Hematopoietic multipotent progenitor cell treated with erythropoietin and hydrocortisone succinate and interleukin-3 and kit ligand, for 6 days (in vitro differentiated cells): ENCODE results near the gene BABAM1.

ENCODE experiments used
- DNase-seq: peaks from one replicate; pipeline ENCODE4 v3.0.0-alpha.2; 2015

BABAM1 gene

DNA sequence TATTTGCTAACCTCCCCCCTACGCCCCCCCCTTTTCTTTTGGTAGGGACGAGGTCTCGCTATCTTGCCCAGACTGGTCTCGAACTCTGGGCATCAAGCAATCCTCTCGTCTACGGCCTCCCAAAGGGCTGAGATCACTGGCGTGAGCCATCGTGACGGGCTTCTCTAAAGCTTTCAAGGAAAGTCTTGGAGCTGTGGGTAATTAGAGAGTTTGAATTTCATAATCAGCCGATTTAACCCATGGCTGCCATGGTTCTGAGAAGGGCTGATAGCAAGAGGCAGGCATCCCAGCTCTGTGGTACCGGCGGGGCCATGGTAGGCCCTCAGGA, 36.7 kb downstream of the BABAM1 start:
- no peak for DNase-seq

DNA sequence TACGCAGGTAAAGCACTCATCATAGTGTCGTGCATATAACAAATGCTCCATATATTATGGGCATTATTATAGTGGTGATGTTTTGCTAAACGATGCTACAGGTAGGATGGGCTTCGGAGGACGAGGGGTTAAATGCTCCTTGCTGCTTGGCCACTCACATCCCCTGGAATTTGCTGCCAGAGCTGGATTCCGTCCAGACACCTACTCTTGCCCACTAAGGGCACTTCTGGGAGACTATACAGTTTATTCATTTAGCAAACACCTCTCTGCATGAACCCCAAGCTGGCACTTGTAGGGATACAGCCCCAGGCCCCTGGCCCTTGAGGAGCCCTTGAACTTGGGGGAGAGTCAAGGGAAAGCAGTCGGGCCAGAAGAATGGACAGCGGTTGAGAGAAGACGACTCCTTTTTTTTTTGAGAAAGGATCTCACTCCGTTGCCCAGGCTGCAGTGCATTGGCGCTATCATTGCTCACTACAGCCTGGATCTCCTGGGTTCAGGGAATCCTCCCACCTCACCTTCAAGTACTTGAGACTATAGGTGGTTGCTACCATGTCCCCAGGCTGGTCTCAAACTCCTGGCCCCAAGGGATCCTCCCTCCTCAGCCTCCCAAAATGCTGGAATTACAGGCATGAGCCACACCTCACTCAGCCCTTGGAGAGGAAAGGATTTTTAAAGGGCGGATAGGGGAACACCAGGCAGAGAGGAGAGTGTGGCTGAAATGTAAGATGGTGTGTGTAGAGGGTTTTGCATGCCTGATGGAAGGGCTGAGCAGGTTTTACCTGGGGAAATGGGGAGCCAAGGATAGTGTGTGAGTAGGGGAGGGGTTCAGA, 37.4 kb downstream of the BABAM1 start:
- no peak for DNase-seq

DNA sequence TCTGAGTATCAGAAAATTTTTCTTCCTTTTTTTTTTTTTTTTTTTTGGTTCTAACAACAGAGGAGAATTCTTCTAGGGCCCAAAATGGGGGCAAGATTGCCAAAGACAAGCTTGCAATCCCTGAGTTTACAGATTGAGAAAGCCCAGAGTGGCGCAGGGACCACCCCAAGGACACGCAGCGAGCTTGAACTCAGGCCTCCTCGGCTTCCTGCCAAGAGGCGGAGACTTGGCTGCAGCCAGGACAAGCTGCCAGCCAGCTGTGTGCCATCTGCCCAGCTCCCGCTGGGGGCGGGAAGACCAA, 37.9 kb downstream of the BABAM1 start:
- DNase-seq, result no peak

DNA sequence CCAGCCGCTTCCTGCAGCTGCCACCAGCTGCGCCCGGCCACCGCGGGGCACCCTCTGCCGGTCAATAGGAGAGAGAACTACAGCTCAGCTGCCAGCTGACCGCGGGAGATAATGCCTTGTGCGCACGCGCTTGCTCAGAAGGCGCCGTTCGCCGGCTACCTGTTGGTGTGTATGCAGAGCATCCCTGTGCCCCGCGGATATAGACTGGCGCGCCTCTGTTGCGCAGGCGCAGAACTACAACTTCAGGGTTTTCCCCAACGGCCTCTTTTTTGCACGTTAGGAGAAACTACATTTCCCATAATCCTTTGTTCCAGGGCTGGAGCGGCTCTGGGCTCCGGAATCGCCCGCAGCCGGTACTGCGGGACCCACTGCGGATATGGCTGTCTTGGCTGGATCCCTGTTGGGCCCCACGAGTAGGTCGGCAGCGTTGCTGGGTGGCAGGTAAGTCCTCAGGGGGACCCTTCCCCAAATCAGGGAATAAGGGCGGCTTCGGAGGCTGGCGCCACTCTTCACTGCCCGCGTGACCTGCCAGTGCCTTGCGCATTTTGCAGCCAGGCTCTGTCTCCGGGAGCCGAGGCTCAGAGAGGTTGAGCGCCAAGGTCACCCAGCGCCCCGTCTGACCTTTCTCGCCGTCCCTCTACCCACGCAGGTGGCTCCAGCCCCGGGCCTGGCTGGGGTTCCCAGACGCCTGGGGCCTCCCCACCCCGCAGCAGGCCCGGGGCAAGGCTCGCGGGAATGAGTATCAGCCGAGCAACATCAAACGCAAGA, 38.5 kb downstream of the BABAM1 start, which contains the start of gene MRPL34:
TSS of gene MRPL34 (plus strand) at position 356 of the 768 bp plus-strand sequence. CDS start at position 377, 21 bp downstream.
- DNase-seq, result peak; percentile 99

DNA sequence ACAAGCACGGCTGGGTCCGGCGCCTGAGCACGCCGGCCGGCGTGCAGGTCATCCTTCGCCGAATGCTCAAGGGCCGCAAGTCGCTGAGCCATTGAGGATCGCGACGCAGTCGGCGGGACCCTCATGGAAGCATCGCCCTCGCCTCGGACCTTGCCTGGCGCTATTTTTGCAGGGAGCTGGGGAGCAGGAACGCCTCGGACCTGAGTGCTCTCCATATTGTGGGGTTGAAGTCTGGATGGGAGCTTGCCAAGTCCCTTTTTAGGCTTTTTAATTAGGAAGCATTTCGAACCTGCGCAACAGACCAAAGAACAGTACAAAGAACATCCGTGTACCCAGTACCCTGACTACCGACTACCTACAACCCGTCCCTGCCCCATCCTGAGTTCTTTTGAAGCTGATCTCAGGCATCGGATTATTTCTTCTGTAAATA, 39.1 kb downstream of the BABAM1 start:
- DNase-seq, result peak; percentile 46

DNA sequence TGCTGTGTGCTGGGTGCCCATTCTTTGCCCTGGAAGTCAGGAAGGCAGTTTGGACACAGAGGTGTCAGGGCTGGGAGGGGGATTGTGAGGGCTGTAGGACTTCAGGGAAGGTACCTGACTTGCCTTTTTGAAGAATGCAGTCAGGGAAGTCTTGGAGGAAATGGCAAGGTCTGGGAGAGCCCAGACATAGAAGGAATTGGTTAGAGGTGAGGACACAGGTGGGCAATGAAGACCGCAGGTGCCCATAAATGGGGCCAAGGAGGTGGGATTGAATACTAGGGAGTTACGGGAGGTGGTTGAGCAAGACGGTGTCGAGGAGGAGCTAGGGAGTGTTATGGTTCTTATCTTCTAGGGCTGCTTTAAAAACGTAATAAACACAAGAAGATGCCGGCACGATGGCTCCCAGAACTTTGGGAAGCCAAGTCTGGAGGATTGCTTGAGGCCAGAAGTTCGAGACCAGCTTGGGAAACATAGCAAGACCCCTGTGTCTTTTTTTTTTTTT, 40.7 kb downstream of the BABAM1 start:
- DNase-seq, result no peak

DNA sequence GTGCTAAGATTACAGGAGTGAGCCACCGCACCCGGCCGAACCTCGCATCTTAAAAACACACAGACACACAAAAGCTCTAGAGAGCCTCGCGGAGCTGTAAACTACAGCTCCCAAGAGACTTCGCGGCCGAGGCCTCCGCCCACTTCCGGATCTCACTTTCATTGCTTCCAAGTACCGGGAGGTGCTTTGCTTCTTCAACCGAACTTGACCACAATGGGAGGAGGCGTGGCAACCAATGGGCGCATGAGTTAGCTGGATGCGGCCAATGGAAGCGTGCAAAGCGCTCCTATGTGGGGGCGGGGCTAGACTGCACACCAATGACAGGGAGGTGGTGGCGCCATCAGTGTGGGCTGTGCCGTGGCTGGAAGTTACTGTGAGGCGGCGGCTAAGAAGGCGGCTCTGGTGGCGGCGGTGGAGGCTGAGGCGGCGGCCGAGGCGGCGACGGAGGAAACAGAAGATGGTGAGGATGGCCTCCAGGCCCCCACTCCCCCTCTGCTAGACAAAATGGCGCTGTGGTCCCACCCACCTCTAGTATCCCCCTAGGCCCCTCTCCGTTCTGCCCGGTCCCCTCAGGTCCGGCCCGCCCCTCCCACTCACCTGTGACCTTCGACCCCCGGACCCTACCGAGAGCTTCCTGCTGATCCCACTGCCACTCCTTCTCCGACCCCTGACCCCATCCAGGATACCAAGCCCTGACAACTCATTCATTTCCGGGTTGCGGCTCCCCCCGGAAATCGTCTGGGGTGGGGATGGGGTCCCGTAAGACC, 42.1 kb downstream of the BABAM1 start, which contains the start of gene DDA1:
TSS of gene DDA1 (plus strand) at position 366 of the 767 bp plus-strand sequence. CDS start at position 458, 92 bp downstream.
- peak; percentile 100 for DNase-seq

DNA sequence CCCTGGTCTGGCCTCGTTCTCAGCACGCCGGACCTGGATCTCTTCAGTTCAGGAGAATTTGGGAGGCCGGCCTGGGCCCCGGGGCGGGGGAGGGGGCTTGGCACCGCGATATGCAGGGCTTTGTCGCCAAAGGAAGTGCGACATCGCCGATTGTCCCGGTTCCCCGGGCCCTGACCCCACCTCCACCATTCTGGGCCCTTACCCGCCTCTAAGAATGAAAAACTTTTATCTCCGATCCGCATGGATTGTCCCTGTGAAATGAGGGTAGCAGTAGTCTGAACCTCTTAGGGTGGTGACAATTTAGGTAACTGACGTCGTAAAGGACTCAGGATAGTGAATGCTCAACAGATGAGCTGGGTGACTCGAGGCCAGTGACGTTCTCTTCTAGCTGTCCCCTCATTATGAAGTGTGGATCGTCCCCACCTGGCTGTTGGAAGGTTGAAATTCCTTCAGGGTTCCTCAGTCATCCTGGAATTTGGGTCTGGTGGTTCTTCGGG, 42.8 kb downstream of the BABAM1 start:
- DNase-seq, result peak; percentile 36

DNA sequence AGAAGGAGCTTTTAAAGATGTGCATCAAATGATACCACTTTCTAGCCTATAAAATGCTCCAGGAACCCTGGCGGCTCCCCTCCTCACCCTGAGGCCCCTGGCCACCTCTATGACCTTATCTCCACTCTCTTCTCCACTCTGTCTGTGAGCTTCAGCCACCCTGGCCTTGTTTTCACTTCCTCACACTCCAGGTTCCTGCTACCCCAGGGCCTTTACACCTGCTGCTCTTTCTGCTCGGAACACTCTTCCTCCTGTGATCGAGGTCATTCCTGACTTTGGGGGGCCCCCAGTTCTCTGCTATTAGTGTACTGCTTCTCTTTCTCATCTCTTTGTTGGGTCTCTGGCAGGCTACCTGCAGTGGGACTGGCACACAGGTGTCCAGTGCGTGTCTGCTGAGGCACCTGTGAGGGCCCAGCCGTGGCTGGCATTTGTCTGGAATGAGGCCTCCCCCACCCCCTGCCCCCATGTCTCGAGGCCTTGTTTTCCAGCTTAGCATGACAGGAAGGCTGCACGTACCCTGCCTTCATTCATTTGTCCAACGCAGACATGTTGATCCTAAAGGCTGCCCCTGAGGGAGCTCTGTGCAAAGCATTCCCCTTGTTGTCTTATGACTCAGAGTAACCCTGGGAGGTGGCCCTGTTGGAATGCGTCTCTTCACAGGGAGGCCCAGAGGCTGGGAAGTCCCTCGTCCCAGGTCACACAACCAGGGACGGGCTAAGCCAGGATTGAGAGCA, 44.4 kb downstream of the BABAM1 start:
- no peak for DNase-seq

DNA sequence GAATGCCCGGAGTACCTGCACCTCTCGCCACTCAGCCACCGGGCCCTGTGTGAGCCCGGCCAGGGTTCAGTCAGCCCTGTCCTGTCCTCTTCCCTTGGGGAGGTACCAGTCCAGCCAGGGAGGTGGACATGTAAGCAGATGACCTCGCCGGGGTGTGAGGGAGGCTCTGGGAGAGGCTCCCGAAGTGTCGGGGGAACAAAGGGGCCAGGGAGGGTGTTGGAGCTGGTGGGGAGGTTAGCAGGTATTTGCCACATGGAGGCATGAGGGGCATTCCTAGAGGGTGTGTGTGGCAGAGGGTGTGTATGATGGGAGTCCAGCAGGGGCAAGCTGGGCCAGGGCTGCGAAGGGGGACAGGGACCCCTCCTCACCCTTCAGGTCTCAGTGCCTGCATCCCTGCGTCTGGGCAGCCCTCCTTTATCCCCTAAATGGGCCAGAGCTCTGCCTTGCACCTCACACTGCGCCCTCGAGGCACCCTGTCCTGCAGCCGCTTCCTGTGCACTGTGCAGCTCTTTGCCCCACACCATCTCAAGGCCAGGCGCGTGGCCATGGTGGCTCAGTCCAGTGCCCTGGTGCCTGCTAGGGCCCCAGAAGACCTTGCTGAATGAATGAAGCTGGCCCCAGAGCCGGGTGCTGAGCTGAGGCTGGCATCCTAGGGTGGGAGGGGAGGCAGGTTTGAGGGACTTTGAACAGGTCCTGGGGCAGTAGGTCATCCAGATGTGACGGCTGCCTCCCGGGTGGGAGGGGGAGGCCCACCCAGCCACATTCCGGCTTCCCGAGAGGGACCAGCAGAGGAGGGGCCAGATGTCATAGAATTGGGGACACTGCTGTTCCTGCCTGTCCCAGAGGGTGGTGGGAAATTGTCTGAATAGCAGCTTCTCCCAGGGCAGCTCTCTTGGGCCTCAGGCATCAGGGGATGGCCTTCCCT, 45.2 kb downstream of the BABAM1 start:
- DNase-seq, result no peak

DNA sequence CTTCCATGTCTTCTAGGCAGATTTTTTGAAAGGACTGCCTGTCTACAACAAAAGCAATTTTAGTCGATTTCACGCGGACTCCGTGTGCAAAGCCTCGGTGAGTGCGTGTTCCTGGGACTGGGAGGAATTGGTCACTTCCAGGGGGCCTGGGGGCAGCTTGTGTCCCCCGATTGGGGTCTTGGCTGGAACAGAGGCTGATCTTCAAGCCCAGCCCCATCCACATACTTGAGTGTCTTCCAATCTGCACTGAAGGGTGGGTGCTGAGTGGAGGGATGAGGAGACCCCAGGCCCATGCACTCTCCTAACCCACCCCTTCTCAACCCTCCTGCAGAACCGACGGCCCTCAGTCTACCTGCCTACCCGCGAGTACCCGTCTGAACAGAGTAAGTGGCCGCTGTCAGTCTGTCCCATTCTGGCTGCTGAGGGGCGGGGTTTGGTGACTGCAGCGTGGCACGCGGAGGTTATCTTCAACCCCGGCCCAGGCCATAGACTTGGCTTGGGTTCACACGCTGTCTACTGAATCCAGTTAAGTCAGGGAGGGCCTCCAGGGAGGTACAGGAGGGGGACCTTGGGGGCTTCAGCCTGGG, 46.9 kb downstream of the BABAM1 start:
- DNase-seq, result no peak

DNA sequence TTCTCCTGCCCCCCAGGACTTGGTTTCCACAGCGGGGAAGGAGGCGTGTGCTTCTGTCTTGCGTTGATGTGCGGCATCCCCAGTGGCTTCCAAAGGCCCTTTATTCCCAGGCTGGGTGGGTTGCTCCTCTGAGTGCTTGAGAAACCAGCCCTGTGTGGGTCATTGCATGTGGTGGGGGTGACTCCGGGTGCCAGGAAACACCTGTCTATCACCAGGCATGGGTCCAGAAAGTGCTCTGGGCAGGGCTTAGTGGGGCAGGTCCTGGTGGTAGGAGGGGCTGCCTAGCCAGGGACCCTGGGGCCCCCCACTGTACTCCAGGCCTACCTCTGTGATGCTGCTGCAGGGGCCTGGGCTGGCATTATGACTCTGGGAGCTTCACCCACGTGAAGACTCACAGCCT, 51.7 kb downstream of the BABAM1 start:
- DNase-seq, result no peak

DNA sequence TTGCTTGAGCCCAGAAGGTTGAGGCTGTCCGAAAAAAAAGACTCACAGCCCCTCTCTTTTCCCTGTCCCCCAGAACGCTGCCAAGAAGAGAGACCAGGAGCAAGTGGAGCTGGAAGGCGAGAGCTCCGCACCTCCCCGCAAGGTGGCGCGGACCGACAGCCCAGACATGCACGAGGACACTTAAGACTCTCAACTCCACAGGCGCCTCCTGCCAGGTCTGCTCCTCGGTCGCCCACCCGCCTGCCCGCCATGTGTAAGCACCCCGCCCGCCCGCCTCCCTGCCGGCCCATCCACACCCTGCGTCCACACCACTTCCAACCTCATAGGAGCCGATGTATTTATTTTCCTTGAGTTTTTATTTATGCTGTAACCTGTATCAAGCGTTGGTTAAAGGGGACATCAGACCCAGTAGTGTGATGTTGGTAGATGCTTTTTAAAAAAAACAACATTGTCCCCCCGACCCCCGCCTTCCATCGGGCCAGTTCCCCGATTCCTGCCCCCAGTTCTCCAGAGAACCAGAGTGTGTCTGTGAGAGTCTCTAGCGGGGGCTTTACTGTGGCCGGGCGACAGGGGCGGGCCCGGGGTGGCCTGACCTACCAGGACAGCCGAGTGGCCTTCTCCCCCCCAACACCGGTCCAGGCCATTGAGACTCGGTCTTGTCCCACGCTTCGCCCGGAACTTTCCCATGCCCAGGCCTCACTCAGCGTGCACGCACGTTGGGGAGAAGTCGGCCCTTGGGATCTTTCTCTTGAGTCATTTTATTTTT, 52.4 kb downstream of the BABAM1 start:
- DNase-seq, result no peak

DNA sequence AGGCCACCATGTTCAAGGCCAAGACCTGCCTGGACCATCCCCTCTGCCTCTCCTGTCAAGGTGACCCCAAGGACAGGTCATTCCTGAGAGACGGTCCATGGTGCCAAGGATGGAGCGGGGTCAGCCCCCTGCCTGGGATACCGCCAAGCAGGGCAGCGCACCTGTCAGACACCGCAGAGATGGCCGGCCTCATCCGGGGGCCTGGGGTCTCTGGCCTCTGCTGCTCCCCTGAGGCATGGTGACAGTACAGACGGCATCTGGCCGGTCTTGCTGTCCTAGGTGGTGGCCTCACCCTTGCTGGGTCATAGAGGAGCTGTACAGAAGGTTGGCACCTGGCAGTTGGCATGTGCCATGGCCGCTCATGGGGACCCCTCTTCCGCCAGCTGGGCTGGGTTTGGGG, 53.2 kb downstream of the BABAM1 start:
- DNase-seq, result no peak

DNA sequence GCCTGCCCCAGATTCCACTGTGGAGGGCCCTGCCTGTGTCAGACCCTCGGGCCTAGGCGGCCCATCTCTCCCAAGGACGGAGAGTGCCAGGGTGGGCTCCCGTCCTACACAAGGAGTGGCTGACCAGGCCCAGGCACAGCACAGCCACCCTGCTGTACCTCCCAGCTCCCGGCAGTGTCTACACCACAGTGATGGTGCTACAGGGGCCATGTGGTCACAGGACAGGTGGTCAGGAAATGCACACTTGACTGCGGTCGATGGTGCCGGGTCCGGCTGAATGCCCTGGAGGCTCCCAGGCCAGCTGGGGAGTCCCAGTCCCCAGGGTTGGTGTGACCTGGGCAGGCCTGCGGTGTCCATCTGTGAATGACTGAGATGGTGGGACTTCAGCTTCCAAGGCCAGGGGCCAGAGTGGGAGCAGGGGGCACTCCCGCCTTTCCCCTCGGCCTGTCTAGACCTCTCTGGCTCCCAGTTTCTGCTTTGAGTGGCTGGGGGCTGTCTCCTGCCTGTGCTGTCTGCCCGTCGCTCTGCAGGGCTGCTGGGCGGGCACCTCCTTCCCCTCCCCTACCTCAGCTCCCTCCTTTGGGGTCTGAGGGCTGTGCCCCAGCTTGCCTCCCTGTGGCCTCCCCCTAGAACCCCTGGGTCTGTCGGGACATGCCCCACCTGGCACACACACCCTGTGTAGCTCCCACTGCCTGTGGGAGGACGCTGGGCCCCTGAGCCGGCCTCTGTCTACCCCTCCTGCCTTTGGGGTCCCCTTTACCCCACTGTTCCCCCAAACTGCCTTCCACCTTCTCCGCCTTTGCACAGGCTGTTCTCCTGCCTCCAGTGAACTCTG, 54.6 kb downstream of the BABAM1 start:
- no peak for DNase-seq

DNA sequence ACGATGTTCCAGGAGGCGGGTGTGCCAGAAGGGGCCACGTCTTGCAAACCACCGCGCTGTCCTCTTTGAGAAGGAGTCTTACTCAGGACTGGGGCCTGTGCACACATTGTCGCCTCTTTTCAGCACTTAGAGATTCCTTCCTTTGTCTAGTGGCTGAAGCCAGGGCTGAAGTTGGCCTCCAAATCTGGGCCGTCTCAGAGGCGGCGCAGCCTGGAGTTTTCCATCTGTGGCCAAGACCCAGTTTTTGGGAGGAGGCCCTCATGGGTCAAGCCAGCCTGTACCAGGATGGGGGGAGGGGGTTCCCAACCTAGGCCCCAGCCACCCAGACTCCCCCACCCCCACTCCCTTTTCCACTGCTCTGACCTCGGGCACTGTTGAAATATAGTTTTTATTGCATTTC, 55.6 kb downstream of the BABAM1 start:
- no peak for DNase-seq

DNA sequence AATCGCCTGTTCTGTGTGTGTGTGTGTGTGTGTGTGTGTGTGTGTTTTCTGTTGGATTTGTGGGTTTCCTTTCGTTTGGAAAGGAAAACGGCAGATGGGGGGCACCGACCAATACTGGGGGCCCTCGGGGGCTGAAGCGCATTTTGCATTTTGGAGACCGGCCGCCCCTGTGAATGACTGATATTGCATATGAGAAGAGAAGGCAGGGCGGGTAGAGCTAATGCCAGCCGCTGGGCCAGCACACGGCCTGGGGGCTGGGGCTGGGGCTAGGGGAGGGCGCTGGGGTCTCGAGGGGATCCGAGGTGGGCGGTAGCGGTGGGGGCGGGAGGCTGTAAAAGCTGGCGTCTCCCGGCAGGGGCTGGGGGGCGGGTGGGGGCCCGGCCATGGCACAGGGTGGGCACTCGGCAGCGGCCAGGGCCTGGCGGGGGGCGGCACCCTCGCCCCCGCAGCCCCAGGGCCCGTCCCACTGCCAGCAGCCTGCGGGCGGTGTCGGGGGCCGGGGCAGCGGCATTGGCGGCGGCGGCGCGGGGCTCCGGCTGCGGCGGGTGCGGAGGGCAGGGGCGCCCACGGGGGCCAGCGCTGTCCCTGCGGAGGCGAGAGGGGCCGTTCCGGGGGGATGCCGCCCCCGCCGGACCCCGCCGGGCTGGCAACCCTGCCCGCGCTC, 56.2 kb downstream of the BABAM1 start:
- no peak for DNase-seq

DNA sequence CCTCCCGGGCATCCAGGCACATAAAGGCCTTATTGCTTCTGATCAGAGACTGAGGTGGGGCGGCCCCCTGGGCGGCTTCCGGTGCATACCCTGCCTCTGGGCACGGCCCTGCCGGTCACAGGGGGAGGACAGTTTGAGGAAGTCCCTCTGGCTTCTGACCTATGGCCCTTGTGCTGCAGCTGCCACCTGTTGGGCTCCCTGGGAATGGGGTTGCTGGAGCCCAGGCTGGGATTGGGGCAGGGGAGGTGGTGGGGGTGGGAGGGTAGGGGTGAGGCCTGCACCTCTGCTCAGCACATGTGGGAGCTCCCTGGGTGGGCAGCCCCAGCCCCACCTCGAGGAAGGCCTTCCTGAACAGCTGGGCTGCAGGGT, 56.7 kb downstream of the BABAM1 start:
- peak; percentile 57 for DNase-seq
